ENCODE results near the gene ZNF302.
"Not testable (repeated sequence)": the region's sequence is repeated elsewhere in the genome, so short reads cannot be mapped to it uniquely, and the experiment has no call there.

ZNF302 gene

GRCh38 chr19:34677386-34678084, at the start of gene ZNF302:
ZNF302 (plus strand) TSS chr19:34677678; CDS start chr19:34678805, 1,127 bp downstream.
- peak; percentile 96 for DNase-seq

DNA sequence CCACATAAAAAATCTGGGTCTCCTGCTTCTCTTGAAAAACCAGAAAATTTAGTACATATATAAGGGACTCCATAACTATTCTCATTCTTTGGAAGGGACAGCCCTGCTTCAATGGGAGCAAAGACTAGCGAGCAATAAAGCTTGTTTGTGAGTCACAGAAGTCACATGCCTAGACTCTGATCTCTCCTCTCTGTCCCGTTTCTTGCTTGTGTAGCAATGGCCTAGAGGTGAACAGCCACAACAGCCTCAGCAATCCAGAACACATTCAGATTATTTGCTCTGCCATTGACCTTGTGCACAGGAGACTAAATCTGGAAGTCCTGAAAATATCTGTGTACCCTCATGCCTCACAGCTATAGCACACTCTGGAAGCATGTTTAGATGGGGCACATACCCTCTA, 43.7 kb upstream of the ZNF302 start:
- no peak for DNase-seq

GRCh38 chr19:34639491-34640085, 37.9 kb upstream of the ZNF302 start:
- peak; percentile 63 for DNase-seq

- DNase-seq = no peak
These were observed 35.2 kb upstream of the ZNF302 start for GRCh38 chr19:34642241-34642640.

GRCh38 chr19:34644991-34645461, 32.5 kb upstream of the ZNF302 start:
- DNase-seq = no peak

DNA sequence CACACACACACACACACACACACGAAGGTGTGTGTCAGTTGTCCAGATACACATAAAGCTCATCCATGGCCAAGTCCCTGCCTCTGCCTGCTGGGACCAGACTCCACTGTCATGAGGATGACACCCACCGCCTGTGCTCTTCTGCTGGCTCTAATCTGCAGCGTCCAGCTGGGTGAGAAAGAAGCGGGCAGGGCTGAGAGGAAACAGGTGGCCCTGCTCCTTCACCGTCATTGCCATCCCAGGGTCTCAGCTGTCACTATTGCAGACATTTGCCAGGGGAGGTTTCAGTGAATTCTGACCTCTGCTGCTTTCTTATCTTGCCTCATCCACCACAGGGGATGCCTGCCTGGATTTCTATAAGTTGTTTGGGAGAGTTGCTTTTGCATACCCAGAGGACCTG, 31.9 kb upstream of the ZNF302 start:
- DNase-seq = no peak

GRCh38 chr19:34649886-34650543, 27.5 kb upstream of the ZNF302 start:
- no peak for DNase-seq

GRCh38 chr19:34651747-34652146, 25.7 kb upstream of the ZNF302 start:
- no peak for DNase-seq

GRCh38 chr19:34654796-34655195, 22.7 kb upstream of the ZNF302 start:
- DNase-seq = no peak

DNA sequence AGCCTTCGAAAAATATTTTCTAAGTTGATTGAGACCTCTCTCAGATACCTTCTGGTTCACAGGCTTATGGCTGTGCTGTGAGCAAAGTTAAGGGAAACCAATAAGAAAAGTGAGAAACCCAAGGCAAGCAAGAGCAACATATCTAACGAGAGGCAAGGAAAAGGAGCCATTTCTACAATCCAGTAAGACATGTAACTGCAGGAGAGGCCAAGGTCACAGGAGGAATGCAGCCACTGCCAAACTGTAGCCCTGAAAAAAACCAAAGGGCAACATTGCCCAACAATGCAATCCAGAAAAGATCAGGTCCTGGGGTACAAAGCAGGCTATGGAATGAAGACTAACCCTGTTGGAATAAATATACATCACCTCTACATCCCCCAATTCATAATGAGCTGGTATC, 21.8 kb upstream of the ZNF302 start:
- no peak for DNase-seq

DNA sequence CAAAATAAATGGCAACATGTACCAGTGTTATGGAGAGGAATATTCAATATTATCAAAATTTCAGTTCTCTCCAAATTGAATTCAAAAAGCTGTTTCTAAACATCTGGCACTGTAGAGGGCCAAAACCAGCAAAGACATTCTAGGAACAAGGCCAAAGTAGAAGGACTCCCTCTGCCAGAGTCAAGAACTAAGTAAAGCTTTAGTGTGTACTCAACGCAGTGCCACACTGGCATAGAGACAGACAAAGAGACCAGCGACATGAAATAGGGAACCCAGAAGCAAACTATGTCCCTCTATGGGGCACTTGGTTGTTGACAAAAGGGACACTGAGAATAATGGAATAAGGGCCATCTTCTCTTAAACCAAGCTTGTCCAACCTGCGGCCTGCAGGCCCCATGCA, 16.1 kb upstream of the ZNF302 start:
- DNase-seq = no peak

DNA sequence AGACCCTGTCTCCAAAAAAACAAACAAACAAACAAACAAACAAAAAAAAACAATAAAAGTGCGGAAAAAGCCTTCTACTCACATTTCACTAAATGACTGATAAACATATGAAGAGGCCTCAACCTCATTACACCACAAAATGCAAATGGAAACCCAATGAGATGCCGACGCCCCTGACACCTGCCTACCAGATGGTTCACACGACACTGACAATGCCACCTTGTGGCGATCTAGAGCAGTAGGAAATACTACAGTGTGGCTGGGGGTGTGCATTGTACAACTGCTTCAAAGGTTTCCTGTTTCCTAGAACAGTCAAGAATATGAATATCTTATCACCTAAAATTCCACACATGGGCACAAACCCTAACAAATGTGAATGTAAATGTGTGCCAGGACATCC, 14.6 kb upstream of the ZNF302 start:
- DNase-seq = peak; percentile 33

DNA sequence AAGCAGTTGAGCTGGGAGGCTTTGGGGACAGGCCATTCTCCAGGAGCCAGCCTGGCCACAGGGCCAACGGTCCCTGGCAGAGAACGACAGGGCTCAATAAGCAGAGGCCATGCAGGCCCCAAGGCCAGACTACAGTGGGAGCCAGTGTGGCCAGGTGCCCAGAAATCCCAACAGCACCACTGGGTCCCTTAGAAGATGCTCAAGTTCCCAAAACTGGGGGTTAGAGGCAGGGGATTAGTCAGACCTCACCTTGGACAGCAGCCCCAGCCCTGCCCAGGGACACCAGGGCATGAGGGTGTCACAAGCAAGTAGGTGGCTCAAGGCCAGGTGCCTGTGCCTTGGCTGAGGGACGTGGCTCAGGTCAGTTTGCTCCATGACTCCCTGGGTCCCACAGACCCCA, 13.3 kb upstream of the ZNF302 start:
- no peak for DNase-seq

GRCh38 chr19:34664870-34665269, 12.6 kb upstream of the ZNF302 start:
- DNase-seq = no peak

- DNase-seq = not testable (repeated sequence)
These were observed 12.2 kb upstream of the ZNF302 start for GRCh38 chr19:34665275-34665674.

DNA sequence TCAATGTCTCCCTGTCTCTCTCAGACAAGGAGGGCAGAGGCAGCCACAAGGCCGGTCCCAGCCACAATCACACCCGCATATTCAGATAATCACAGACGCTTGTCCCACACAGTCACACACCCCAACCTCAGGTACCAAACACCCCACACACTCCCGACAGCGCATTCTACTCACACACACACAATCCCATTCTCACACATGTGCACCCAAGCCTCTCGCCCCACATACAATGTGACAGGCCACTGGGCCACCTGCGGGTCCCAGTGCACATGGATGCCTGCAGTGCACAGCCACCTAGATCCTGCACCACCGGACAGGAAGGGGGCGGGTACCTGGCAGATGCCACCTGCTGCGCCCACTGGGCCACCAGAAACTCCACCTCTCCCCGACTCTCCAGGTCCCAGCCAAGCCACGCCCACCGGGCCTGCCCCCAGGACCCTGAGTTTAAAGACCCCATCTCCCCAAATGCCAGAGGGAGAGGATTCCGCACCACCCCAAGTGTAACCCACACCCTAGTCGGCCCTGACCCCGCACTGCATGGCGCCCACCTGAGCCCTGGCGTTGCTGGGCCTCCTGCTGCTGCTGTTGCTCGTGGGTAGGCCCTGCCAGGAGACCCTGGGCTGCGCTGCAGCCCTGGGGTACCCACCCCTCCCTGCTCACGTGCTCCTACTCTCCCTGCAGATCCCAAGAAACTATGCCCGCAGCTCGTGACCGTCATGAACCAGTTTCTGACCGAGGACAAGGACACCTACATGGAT, 11.1 kb upstream of the ZNF302 start:
- DNase-seq = no peak

- DNase-seq = no peak
These were observed 10.6 kb upstream of the ZNF302 start for GRCh38 chr19:34666958-34667265.

DNA sequence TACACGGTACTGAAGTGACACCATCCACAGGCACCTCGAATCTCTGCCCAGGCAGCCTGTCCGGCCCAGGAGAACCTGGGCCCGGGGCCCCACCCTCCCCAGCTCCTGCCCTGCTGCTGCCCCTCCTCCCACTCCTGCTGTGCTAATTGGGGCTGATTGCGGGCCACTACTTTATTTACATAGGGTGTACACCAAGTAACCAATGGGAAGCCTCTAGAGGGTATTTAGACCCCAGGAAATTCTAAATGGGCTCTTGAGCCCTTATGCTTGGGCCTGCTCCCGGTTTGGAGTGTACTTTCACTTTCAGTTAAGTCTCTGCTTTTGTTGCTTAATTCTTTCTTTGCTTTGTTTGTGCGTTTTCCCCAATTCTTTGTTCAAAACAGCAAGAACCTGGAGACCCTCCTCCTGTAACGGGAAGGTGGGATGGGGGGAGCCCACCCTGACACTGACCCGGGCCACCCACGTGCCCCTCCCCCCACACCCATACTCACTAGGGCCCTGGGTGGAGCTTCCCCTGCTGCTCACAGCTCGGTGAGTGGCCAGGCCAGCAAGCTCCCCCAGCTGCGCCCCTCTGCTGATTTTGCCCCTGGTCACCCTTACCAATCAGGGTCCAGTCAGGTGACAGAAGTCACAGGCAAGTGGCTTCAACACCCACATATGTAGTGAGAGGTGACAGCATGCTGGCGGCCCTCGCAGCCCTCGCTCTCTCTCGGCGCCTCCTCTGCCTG, 10.0 kb upstream of the ZNF302 start:
- no peak for DNase-seq

GRCh38 chr19:34668077-34668689, 9.3 kb upstream of the ZNF302 start:
- DNase-seq = not testable (repeated sequence)

- not testable (repeated sequence) for DNase-seq
These were observed 8.8 kb upstream of the ZNF302 start for GRCh38 chr19:34668690-34669089.

DNA sequence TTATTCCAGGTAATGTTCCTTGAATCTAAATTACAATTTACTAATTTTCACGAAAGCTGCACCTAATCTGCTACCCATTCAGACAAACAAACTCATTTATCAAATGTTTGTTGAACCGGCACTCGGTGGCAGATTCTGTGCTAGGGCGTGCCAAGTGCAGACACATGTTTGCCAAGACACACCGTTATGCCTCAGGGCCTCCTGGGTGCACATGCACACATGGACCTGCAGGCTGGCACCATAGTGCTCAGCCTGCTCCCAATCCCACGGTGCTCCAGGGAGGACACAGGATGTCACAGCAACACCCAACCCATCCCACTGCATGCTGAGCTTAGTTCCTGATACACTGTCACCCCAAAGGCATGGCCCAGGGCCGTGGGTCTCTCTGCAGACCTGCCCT, 8.2 kb upstream of the ZNF302 start:
- DNase-seq = no peak

DNA sequence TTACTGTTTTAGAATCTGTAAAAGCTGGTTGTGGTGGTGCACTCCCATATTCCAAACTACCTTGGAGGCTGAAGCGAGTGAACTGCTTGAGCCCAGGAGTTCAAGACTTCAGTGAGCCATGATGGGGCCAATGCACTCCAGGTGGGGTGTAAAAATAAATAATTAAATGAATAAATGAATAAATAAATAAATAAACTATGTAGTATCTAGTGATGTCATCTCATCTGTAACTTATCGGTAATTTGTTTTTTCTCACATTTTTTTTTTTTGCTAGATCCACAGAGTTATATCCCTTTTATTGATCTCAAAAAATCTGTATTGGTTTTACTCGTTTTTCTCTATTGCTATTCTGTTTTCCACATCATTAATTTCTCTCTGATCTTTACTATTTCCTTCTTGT, 5.5 kb upstream of the ZNF302 start:
- no peak for DNase-seq
